Thyroid gland (tissue), 4 donors: Measurements from ENCODE around the gene OR4D1.

ENCODE experiments used
- CTCF ChIP-seq, 6 experiments: fragments of 200-600 bp in 3 of 6; fragments of 450-650 bp in 3 of 6; sonication (generic) in 3 of 6; IDR thresholded peaks; one replicate each; pipeline ENCODE4 v1.5.1; 2016 to 2019; ENCODE audit warnings: antibody characterized with exemption in 6 of 6, mild to moderate bottlenecking in 2 of 6, inconsistent platforms in 1 of 6, moderate library complexity in 1 of 6
- POLR2A ChIP-seq, 2 donors: fragments of 450-650 bp; IDR thresholded peaks; one replicate each; pipeline ENCODE4 v1.6.1; 2017; ENCODE audit warnings: antibody characterized with exemption in 2 of 2, mild to moderate bottlenecking in 2 of 2, moderate library complexity in 1 of 2

- TF ChIP-seq CTCF (IDR thresholded peaks at IDR 0.05) (no peak), POLR2A (IDR thresholded peaks at IDR 0.05) (no peak)
Observed at GRCh38 chr17:58111676-58112075, 36.5 kb upstream of the OR4D1 start.
